Measurements from ENCODE around the gene TRIM54.
"Not testable (repeated sequence)": the region's sequence is repeated elsewhere in the genome, so short reads cannot be mapped to it uniquely, and the experiment has no call there.

Gene TRIM54

DNA sequence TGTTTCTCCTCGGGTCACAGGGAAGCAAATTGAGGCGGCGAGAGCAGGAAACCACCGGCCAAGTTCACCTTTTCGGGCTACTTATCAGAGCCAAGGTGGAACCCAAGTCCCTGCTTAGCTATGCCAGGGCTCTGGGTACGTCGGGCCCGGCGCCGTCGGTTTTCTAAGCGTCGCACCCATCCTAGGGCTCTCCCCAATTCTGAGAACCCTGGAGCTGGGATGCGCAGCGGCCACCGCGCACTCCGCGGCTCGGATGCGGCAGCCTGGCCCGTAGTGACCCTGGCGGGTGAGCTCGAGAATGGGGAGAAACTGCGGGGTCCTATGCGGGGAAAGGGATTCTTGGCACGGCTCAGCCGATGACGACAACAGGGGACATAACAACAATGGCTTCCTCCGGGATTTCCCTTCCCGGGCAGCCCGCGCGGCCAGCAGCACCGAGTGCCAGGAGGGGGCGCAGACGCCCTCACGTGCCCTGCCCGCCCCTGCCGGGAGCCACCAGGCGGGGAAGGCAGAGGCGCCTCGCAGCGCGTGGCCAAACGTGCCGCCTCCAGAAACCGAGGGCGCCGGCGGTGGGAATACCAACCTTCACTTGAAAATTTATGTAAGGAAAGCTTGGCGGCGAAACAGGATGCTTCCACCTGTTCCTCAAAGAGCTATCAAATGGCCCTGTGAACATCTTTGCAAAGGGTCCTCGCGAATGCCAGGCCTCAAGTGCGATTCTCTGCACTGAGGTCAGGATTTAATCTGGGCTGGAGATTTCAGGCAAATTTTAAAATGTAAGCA is 17.3 kb upstream of the TRIM54 start:
- no peak overlapping the region for H3K9ac ChIP-seq (ENCODE audit: low read depth in 1 of 2, low read length in 2 of 2)
- peaks cover 56 to 71% of the 10 kb centered on the region in 2 donors for H3K27me3 ChIP-seq (ENCODE audit: control insufficient read depth in 1 of 2, insufficient read depth in 2 of 2, low read length in 2 of 2)
- no peaks in the 10 kb centered on the region for H3K36me3 ChIP-seq (ENCODE audit: control insufficient read depth in 1 of 2, insufficient read depth in 2 of 2, low read length in 2 of 2)
- H3K4me3 ChIP-seq (ENCODE audit: low read depth in 1 of 2, low read length in 2 of 2): peak overlapping the region; percentile 43 to 57
- H3K9me3 ChIP-seq (ENCODE audit: control insufficient read depth in 1 of 2, low read length in 2 of 2): no peaks in the 10 kb centered on the region
- peaks cover 14 to 25% of the 10 kb centered on the region in 2 donors for H3K4me1 ChIP-seq (ENCODE audit: control insufficient read depth in 1 of 2, insufficient read depth in 2 of 2, low read length in 2 of 2)
- H3K27ac ChIP-seq (ENCODE audit: low read depth, low read length): no peak overlapping the region

GRCh38 chr2:27265536-27265870 is 16.7 kb upstream of the TRIM54 start:
- H3K4me1 ChIP-seq (ENCODE audit: control insufficient read depth in 1 of 2, insufficient read depth in 2 of 2, low read length in 2 of 2): peaks cover 14 to 25% of the 10 kb centered on the region in 2 donors
- H3K36me3 ChIP-seq (ENCODE audit: control insufficient read depth in 1 of 2, insufficient read depth in 2 of 2, low read length in 2 of 2): no peaks in the 10 kb centered on the region
- no peak overlapping the region for H3K9ac ChIP-seq (ENCODE audit: low read depth in 1 of 2, low read length in 2 of 2)
- no peaks in the 10 kb centered on the region for H3K9me3 ChIP-seq (ENCODE audit: control insufficient read depth in 1 of 2, low read length in 2 of 2)
- H3K4me3 ChIP-seq (ENCODE audit: low read depth in 1 of 2, low read length in 2 of 2): no peak overlapping the region
- no peak overlapping the region for H3K27ac ChIP-seq (ENCODE audit: low read depth, low read length)
- H3K27me3 ChIP-seq (ENCODE audit: control insufficient read depth in 1 of 2, insufficient read depth in 2 of 2, low read length in 2 of 2): peaks cover 50 to 70% of the 10 kb centered on the region in 2 donors

GRCh38 chr2:27268296-27268695 is 13.9 kb upstream of the TRIM54 start:
- not testable (repeated sequence) for H3K27ac ChIP-seq (ENCODE audit: low read depth, low read length); H3K36me3 ChIP-seq (ENCODE audit: control insufficient read depth in 1 of 2, insufficient read depth in 2 of 2, low read length in 2 of 2); H3K9me3 ChIP-seq (ENCODE audit: control insufficient read depth in 1 of 2, low read length in 2 of 2); H3K4me3 ChIP-seq (ENCODE audit: low read depth in 1 of 2, low read length in 2 of 2); H3K9ac ChIP-seq (ENCODE audit: low read depth in 1 of 2, low read length in 2 of 2)
- Histone ChIP-seq H3K4me1 (ENCODE audit: control insufficient read depth in 1 of 2, insufficient read depth in 2 of 2, low read length in 2 of 2) (peaks cover 14 to 15% of the 10 kb centered on the region in 2 donors), H3K27me3 (ENCODE audit: control insufficient read depth in 1 of 2, insufficient read depth in 2 of 2, low read length in 2 of 2) (peaks cover 27 to 60% of the 10 kb centered on the region in 2 donors)

DNA sequence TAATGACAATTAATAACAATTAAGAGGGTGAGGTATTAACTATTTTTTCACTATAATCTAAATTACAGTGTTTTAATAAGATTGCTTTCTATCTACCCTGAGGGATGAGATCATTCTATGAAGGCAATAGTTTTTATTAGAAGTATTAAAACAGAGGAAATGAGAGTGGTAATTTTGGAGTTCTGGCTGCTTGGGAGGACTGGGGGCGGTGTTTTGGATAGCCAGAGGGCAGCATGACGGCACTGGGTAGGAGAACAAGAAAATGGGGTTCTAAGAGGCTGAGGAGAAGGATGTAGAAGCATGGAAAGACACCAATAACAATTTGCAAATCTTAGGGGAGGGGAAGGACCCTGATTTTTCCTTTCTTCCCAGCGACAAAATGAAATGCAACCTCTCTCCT is 12.1 kb upstream of the TRIM54 start:
- peaks cover 0 to 2% of the 10 kb centered on the region in 2 donors for H3K4me1 ChIP-seq (ENCODE audit: control insufficient read depth in 1 of 2, insufficient read depth in 2 of 2, low read length in 2 of 2)
- no peaks in the 10 kb centered on the region for H3K9me3 ChIP-seq (ENCODE audit: control insufficient read depth in 1 of 2, low read length in 2 of 2)
- H3K4me3 ChIP-seq (ENCODE audit: low read depth in 1 of 2, low read length in 2 of 2): no peak overlapping the region
- H3K27ac ChIP-seq (ENCODE audit: low read depth, low read length): no peak overlapping the region
- H3K36me3 ChIP-seq (ENCODE audit: control insufficient read depth in 1 of 2, insufficient read depth in 2 of 2, low read length in 2 of 2): no peaks in the 10 kb centered on the region
- H3K27me3 ChIP-seq (ENCODE audit: control insufficient read depth in 1 of 2, insufficient read depth in 2 of 2, low read length in 2 of 2): peaks cover 11 to 42% of the 10 kb centered on the region in 2 donors
- H3K9ac ChIP-seq (ENCODE audit: low read depth in 1 of 2, low read length in 2 of 2): no peak overlapping the region

DNA sequence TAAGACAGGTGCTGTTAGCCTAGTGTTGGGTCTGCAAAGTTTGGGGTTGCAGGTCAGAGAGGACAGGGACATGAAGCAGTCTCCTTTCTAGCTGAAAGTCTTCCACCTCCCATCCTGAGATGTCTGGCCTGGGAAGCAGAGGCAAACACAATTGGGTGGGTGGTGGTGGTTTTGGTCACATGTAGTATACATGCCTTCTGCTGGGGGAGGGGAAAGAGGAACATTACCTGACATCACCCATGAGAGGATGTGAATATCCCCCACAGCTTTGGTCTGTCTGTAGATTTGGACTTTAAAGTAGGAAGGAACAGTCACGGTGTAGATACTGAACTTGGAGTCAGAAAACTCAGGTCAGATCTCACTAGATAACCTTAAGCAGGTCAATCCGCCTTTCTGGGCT is 11.6 kb upstream of the TRIM54 start:
- H3K27me3 ChIP-seq (ENCODE audit: control insufficient read depth in 1 of 2, insufficient read depth in 2 of 2, low read length in 2 of 2): peaks cover 6 to 37% of the 10 kb centered on the region in 2 donors
- H3K27ac ChIP-seq (ENCODE audit: low read depth, low read length): no peak overlapping the region
- no peak overlapping the region for H3K4me3 ChIP-seq (ENCODE audit: low read depth in 1 of 2, low read length in 2 of 2)

DNA sequence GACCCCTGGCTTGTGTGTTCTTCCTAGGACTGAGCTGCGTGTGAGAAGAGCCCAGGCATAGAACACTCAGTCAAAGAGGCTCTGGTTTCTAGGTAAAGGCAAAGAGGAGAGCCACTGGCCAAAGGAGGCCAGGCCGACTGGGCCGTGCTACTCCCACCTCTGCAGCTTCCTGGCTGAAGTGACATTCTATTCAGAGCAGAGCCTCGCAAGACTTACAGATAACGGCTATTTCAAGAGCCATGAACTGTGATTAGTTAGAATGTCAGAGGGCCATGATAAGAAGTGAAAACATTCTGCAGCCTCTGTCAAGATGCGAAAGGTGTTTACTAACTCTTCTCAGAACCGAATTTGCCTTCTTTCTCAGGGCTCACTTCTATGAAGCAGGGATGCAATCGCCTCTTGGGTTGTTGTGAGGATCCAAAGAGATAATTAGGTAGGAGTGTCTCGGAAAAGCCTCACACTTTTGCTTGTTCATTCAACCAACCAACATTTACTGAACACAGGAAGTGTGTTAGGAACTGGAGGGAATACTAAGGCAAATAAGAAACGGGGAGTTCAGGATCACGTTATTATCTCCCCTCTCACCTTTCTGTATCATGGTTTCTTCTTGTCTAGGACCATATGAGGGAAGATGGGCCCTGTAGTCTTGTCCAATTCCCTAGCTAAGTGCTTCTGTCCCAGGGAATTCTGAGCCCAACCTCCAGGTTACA is 10.4 kb upstream of the TRIM54 start:
- H3K4me1 ChIP-seq (ENCODE audit: control insufficient read depth in 1 of 2, insufficient read depth in 2 of 2, low read length in 2 of 2): no peaks in the 10 kb centered on the region
- H3K27ac ChIP-seq (ENCODE audit: low read depth, low read length): no peak overlapping the region
- H3K27me3 ChIP-seq (ENCODE audit: control insufficient read depth in 1 of 2, insufficient read depth in 2 of 2, low read length in 2 of 2): peaks cover 4 to 30% of the 10 kb centered on the region in 2 donors
- no peaks in the 10 kb centered on the region for H3K9me3 ChIP-seq (ENCODE audit: control insufficient read depth in 1 of 2, low read length in 2 of 2)
- no peaks in the 10 kb centered on the region for H3K36me3 ChIP-seq (ENCODE audit: control insufficient read depth in 1 of 2, insufficient read depth in 2 of 2, low read length in 2 of 2)
- no peak overlapping the region for H3K4me3 ChIP-seq (ENCODE audit: low read depth in 1 of 2, low read length in 2 of 2)
- no peak overlapping the region for H3K9ac ChIP-seq (ENCODE audit: low read depth in 1 of 2, low read length in 2 of 2)

More for the DNA sequence above, 11.6 kb upstream of the TRIM54 start:
- H3K9me3 ChIP-seq (ENCODE audit: control insufficient read depth in 1 of 2, low read length in 2 of 2): no peaks in the 10 kb centered on the region
- no peaks in the 10 kb centered on the region for H3K36me3 ChIP-seq (ENCODE audit: control insufficient read depth in 1 of 2, insufficient read depth in 2 of 2, low read length in 2 of 2)
- no peaks in the 10 kb centered on the region for H3K4me1 ChIP-seq (ENCODE audit: control insufficient read depth in 1 of 2, insufficient read depth in 2 of 2, low read length in 2 of 2)
- no peak overlapping the region for H3K9ac ChIP-seq (ENCODE audit: low read depth in 1 of 2, low read length in 2 of 2)

GRCh38 chr2:27272537-27273522 is 9.4 kb upstream of the TRIM54 start:
- H3K4me1 ChIP-seq (ENCODE audit: control insufficient read depth in 1 of 2, insufficient read depth in 2 of 2, low read length in 2 of 2); H3K27ac ChIP-seq (ENCODE audit: low read depth, low read length): not testable (repeated sequence)

GRCh38 chr2:27275211-27276150 is 6.7 kb upstream of the TRIM54 start, which contains the start of gene DNAJC5G:
Gene DNAJC5G (plus strand): TSS chr2:27275433. CDS start chr2:27276729, 1,296 bp downstream.
- no peak within 1 kb of the TSS for H3K4me3 ChIP-seq (ENCODE audit: low read depth in 1 of 2, low read length in 2 of 2)
- no peaks in the 10 kb centered on the region for H3K4me1 ChIP-seq (ENCODE audit: control insufficient read depth in 1 of 2, insufficient read depth in 2 of 2, low read length in 2 of 2)
- no peak within 1 kb of the TSS for H3K9ac ChIP-seq (ENCODE audit: low read depth in 1 of 2, low read length in 2 of 2)
- peaks cover 6 to 14% of the 10 kb centered on the region in 2 donors for H3K27me3 ChIP-seq (ENCODE audit: control insufficient read depth in 1 of 2, insufficient read depth in 2 of 2, low read length in 2 of 2)
- H3K36me3 ChIP-seq (ENCODE audit: control insufficient read depth in 1 of 2, insufficient read depth in 2 of 2, low read length in 2 of 2): no peaks in the 10 kb centered on the region
- no peak within 1 kb of the TSS for H3K27ac ChIP-seq (ENCODE audit: low read depth, low read length)
- H3K9me3 ChIP-seq (ENCODE audit: control insufficient read depth in 1 of 2, low read length in 2 of 2): no peaks in the 10 kb centered on the region

More at GRCh38 chr2:27272537-27273522, 9.4 kb upstream of the TRIM54 start:
- H3K36me3 ChIP-seq (ENCODE audit: control insufficient read depth in 1 of 2, insufficient read depth in 2 of 2, low read length in 2 of 2); H3K4me3 ChIP-seq (ENCODE audit: low read depth in 1 of 2, low read length in 2 of 2); H3K9ac ChIP-seq (ENCODE audit: low read depth in 1 of 2, low read length in 2 of 2); H3K9me3 ChIP-seq (ENCODE audit: control insufficient read depth in 1 of 2, low read length in 2 of 2): not testable (repeated sequence)
- H3K27me3 ChIP-seq (ENCODE audit: control insufficient read depth in 1 of 2, insufficient read depth in 2 of 2, low read length in 2 of 2): peaks cover 4 to 22% of the 10 kb centered on the region in 2 donors

DNA sequence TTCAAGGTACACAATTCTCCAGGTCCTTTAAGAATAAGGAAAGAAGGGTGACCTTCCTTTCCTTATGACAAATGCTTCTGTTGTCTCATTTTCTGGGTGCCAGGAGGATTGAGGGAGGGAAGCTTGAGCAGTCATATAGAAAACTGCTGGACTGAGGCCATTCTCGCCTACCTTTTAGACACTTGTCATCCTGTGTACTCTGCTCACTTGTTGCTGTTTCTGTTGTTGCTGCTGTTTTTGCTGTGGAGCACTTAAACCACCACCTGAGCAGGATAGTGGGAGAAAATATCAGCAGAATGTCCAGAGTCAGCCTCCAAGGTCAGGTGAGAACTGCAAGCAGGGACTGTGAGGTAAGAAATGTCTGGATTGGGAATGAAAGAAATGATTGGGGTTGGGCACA is 4.2 kb upstream of the TRIM54 start:
- Histone ChIP-seq H3K36me3 (ENCODE audit: control insufficient read depth in 1 of 2, insufficient read depth in 2 of 2, low read length in 2 of 2) (no peaks in the 10 kb centered on the region), H3K4me3 (ENCODE audit: low read depth in 1 of 2, low read length in 2 of 2) (no peak overlapping the region), H3K4me1 (ENCODE audit: control insufficient read depth in 1 of 2, insufficient read depth in 2 of 2, low read length in 2 of 2) (no peaks in the 10 kb centered on the region), H3K27me3 (ENCODE audit: control insufficient read depth in 1 of 2, insufficient read depth in 2 of 2, low read length in 2 of 2) (peaks cover 12 to 23% of the 10 kb centered on the region in 2 donors), H3K9ac (ENCODE audit: low read depth in 1 of 2, low read length in 2 of 2) (no peak overlapping the region), H3K9me3 (ENCODE audit: control insufficient read depth in 1 of 2, low read length in 2 of 2) (no peaks in the 10 kb centered on the region), H3K27ac (ENCODE audit: low read depth, low read length) (no peak overlapping the region)
